Dendritic cell treated with granulocyte-macrophage colony-stimulating factor and Interleukin-4, amounts not matched to agents 40 ng/mL and 50 ng/mL, for 4 days (primary cell): Measurements from ENCODE around the gene EYS.

Experiments used
- H3K27ac Mint-ChIP-seq: one replicate; pipeline ENCODE4 v1.8.0; 2022; ENCODE audit warnings: mild to moderate bottlenecking, mixed read lengths
- H3K27me3 Mint-ChIP-seq: one replicate; pipeline ENCODE4 v1.8.0; 2022; ENCODE audit warnings: mild to moderate bottlenecking, mixed read lengths
- H3K36me3 Mint-ChIP-seq: one replicate; pipeline ENCODE4 v1.8.0; 2022; ENCODE audit warnings: low read depth, mixed read lengths
- H3K4me1 Mint-ChIP-seq: one replicate; pipeline ENCODE4 v1.8.0; 2022; ENCODE audit warnings: low read depth, mixed read lengths
- H3K4me3 Mint-ChIP-seq: one replicate; pipeline ENCODE4 v1.8.0; 2022; ENCODE audit warnings: mild to moderate bottlenecking, moderate library complexity, mixed read lengths
- H3K9me3 Mint-ChIP-seq: one replicate; pipeline ENCODE4 v1.8.0; 2022; ENCODE audit warnings: mixed read lengths
- intact Hi-C: fragments of 100-400 bp; cut with micrococcal nuclease; formaldehyde crosslinking; loops from one replicate; pipeline ENCODE4 v1.15.0; 2022

EYS gene

GRCh38 chr6:63930848-63931247 is 1776.2 kb downstream of the EYS start:
- H3K9me3 Mint-ChIP-seq = no peaks in the 10 kb centered on the region
- intact Hi-C loops = no loop called here
- H3K36me3 Mint-ChIP-seq = no peaks in the 10 kb centered on the region
- H3K27me3 Mint-ChIP-seq = no peaks in the 10 kb centered on the region
- no peak overlapping the region for H3K4me3 Mint-ChIP-seq
- H3K27ac Mint-ChIP-seq = no peak overlapping the region
- no peaks in the 10 kb centered on the region for H3K4me1 Mint-ChIP-seq

- H3K4me1 Mint-ChIP-seq = no peaks in the 10 kb centered on the region
- no peaks in the 10 kb centered on the region for H3K36me3 Mint-ChIP-seq
Observed at GRCh38 chr6:63929111-63929510, 1777.9 kb downstream of the EYS start.

GRCh38 chr6:63928613-63929012 is 1778.4 kb downstream of the EYS start:
- H3K27me3 Mint-ChIP-seq = no peaks in the 10 kb centered on the region
- no peaks in the 10 kb centered on the region for H3K9me3 Mint-ChIP-seq
- H3K4me3 Mint-ChIP-seq = no peak overlapping the region
- H3K36me3 Mint-ChIP-seq = no peaks in the 10 kb centered on the region
- H3K27ac Mint-ChIP-seq = no peak overlapping the region
- no peaks in the 10 kb centered on the region for H3K4me1 Mint-ChIP-seq
- intact Hi-C loops = no loop called here

More at GRCh38 chr6:63929111-63929510, 1777.9 kb downstream of the EYS start:
- no peaks in the 10 kb centered on the region for H3K27me3 Mint-ChIP-seq
- no peaks in the 10 kb centered on the region for H3K9me3 Mint-ChIP-seq
- H3K4me3 Mint-ChIP-seq = no peak overlapping the region
- no peak overlapping the region for H3K27ac Mint-ChIP-seq
- intact Hi-C loops = no loop called here

GRCh38 chr6:63926950-63927927 is 1779.8 kb downstream of the EYS start:
- Mint-ChIP-seq H3K27ac (no peak overlapping the region), H3K36me3 (no peaks in the 10 kb centered on the region), H3K27me3 (no peaks in the 10 kb centered on the region), H3K4me1 (no peaks in the 10 kb centered on the region), H3K9me3 (no peaks in the 10 kb centered on the region), H3K4me3 (no peak overlapping the region)
- intact Hi-C loops = no loop called here

- intact Hi-C loops = no loop called here
- Mint-ChIP-seq H3K36me3 (no peaks in the 10 kb centered on the region), H3K27me3 (no peaks in the 10 kb centered on the region), H3K9me3 (no peaks in the 10 kb centered on the region), H3K4me1 (no peaks in the 10 kb centered on the region), H3K27ac (no peak overlapping the region), H3K4me3 (no peak overlapping the region)
Observed at GRCh38 chr6:63926258-63926780, 1780.7 kb downstream of the EYS start.

GRCh38 chr6:63923139-63923739 is 1783.8 kb downstream of the EYS start:
- Mint-ChIP-seq H3K27ac (no peak overlapping the region), H3K4me3 (no peak overlapping the region), H3K27me3 (no peaks in the 10 kb centered on the region), H3K4me1 (no peaks in the 10 kb centered on the region), H3K9me3 (no peaks in the 10 kb centered on the region), H3K36me3 (no peaks in the 10 kb centered on the region)
- intact Hi-C loops = loop anchor here (1.0 kb wide), 1 partner anchor 407 kb away; no protein-coding TSS in a partner anchor

- intact Hi-C loops = no loop called here
- H3K4me1 Mint-ChIP-seq = no peaks in the 10 kb centered on the region
- H3K36me3 Mint-ChIP-seq = no peaks in the 10 kb centered on the region
- H3K9me3 Mint-ChIP-seq = no peaks in the 10 kb centered on the region
- no peak overlapping the region for H3K4me3 Mint-ChIP-seq
- H3K27me3 Mint-ChIP-seq = no peaks in the 10 kb centered on the region
- no peak overlapping the region for H3K27ac Mint-ChIP-seq
Observed at GRCh38 chr6:63919556-63920110, 1787.4 kb downstream of the EYS start.

- Mint-ChIP-seq H3K27ac (no peak overlapping the region), H3K36me3 (no peaks in the 10 kb centered on the region), H3K4me1 (no peaks in the 10 kb centered on the region), H3K9me3 (peaks cover 9% of the 10 kb centered on the region), H3K4me3 (no peak overlapping the region), H3K27me3 (no peaks in the 10 kb centered on the region)
- intact Hi-C loops = no loop called here
Observed at GRCh38 chr6:63912887-63913286, 1794.1 kb downstream of the EYS start.

- Mint-ChIP-seq H3K36me3 (no peaks in the 10 kb centered on the region), H3K27ac (no peak overlapping the region), H3K27me3 (no peaks in the 10 kb centered on the region)
Observed at GRCh38 chr6:63910863-63911551, 1796.0 kb downstream of the EYS start.

GRCh38 chr6:63904650-63905248 is 1802.3 kb downstream of the EYS start:
- Mint-ChIP-seq H3K36me3 (no peaks in the 10 kb centered on the region), H3K9me3 (no peaks in the 10 kb centered on the region), H3K4me3 (no peak overlapping the region), H3K27ac (no peak overlapping the region), H3K27me3 (no peaks in the 10 kb centered on the region), H3K4me1 (peaks cover 7% of the 10 kb centered on the region)
- intact Hi-C loops = no loop called here

More at GRCh38 chr6:63910863-63911551, 1796.0 kb downstream of the EYS start:
- Mint-ChIP-seq H3K4me1 (no peaks in the 10 kb centered on the region), H3K9me3 (peaks cover 9% of the 10 kb centered on the region), H3K4me3 (no peak overlapping the region)
- intact Hi-C loops = no loop called here

GRCh38 chr6:63899550-63899949 is 1807.5 kb downstream of the EYS start:
- H3K4me1 Mint-ChIP-seq = peaks cover under 1% of the 10 kb centered on the region
- H3K27me3 Mint-ChIP-seq = no peaks in the 10 kb centered on the region
- intact Hi-C loops = no loop called here
- no peak overlapping the region for H3K27ac Mint-ChIP-seq
- H3K9me3 Mint-ChIP-seq = no peaks in the 10 kb centered on the region
- H3K4me3 Mint-ChIP-seq = no peak overlapping the region
- no peaks in the 10 kb centered on the region for H3K36me3 Mint-ChIP-seq

- Mint-ChIP-seq H3K36me3 (no peaks in the 10 kb centered on the region), H3K4me1 (no peaks in the 10 kb centered on the region), H3K27me3 (no peaks in the 10 kb centered on the region), H3K4me3 (no peak overlapping the region), H3K27ac (no peak overlapping the region), H3K9me3 (no peaks in the 10 kb centered on the region)
- intact Hi-C loops = no loop called here
Observed at GRCh38 chr6:63897952-63898351, 1809.1 kb downstream of the EYS start.

- intact Hi-C loops = no loop called here
- Mint-ChIP-seq H3K36me3 (no peaks in the 10 kb centered on the region), H3K4me3 (no peak overlapping the region), H3K27ac (no peak overlapping the region), H3K4me1 (no peaks in the 10 kb centered on the region), H3K27me3 (no peaks in the 10 kb centered on the region), H3K9me3 (no peaks in the 10 kb centered on the region)
Observed at GRCh38 chr6:63897459-63897858, 1809.6 kb downstream of the EYS start.
